Psoas muscle (tissue), 8 donors: Measurements from ENCODE around the gene ZNF488. TPM values are rescaled to one million over a fixed set of nuclear protein-coding genes. Genes with fewer than 3 reads are reported as not detected.

ENCODE experiments used
- ATAC-seq, 4 donors: fragments of 200-7000 bp; cut with Tn5 transposase; one replicate each; pipeline ENCODE4 v1.9.1; 2020; ENCODE audit warnings: moderate library complexity in 3 of 4, mild to moderate bottlenecking in 2 of 4
- DNase-seq, 2 donors: peaks; one replicate each; pipeline ENCODE4 v3.0.0-alpha.2; 2020
- H3K27ac ChIP-seq: fragments of 200-600 bp; one replicate; pipeline ENCODE4 v1.8.0; 2022
- H3K27me3 ChIP-seq, 3 donors: fragments of 200-600 bp in 1 of 3; one replicate each; pipeline versions ENCODE4 v1.6.1 to v1.8.0; 2013 to 2022; ENCODE audit warnings: low read length in 2 of 3, mild to moderate bottlenecking in 2 of 3, moderate library complexity in 1 of 3; ENCODE audit not compliant: insufficient read depth in 3 of 3
- H3K36me3 ChIP-seq, 2 donors: fragments of 200-600 bp in 1 of 2; one replicate each; pipeline versions ENCODE4 v1.6.1 to v1.8.0; 2013 to 2022; ENCODE audit warnings: low read depth in 1 of 2, mild to moderate bottlenecking in 1 of 2, moderate library complexity in 1 of 2; ENCODE audit not compliant: insufficient read depth in 1 of 2
- H3K4me1 ChIP-seq: fragments of 200-600 bp; one replicate; pipeline ENCODE4 v1.8.0; 2022
- H3K4me3 ChIP-seq: fragments of 200-600 bp; one replicate; pipeline ENCODE4 v1.8.0; 2022; ENCODE audit warnings: mild to moderate bottlenecking
- H3K9me3 ChIP-seq: fragments of 200-600 bp; one replicate; pipeline ENCODE4 v1.8.0; 2022
- CTCF ChIP-seq: fragments of 200-600 bp; IDR thresholded peaks from one replicate; pipeline ENCODE4 v1.8.0; 2022; ENCODE audit warnings: antibody characterized with exemption
- WGBS, 3 donors: extraction: QIAGEN DNeasy Blood & Tissue Kit; methylation state at CpG; one replicate each; pipeline versions ENCODE4 v1.1.6 to v1.1.7; 2013; 5-methylcytosine and 5-hydroxymethylcytosine counted together
- intact Hi-C, 2 donors: fragments of 100-400 bp; cut with DNase I; formaldehyde crosslinking; loops; one replicate each; pipeline versions ENCODE4 v1.11.0 to v1.14.2; 2022
- polyA plus RNA-seq, 3 donors: library from polyadenylated mRNA; stranded (reverse); fragments of 200-250 nt; gene quantifications; one replicate each; pipeline ENCODE4 v1.2.3, GENCODE V29; 2013
- total RNA-seq, 4 donors: library from RNA; stranded (reverse); fragmentation: NEBNext Ultra II Directional in 2 of 4; extraction: Animal tissue kit (Norgen Biotek cat#: 25700) in 2 of 4; gene quantifications; one replicate each; pipeline versions ENCODE4 v1.2.1 to v1.2.4, GENCODE V29; 2021 to 2023
- donor health status: healthy with polysubstance abuse.
- donor health status: DM: no; HTN: no; CAD: no; lungs with moderate emphysema.
- donor health status: Bipolar disorder and iron deficiency.
- donor health status: healthy.
- donor health status: DM: yes; HTN: yes; CAD: no.
- donor health status: DM: no; HTN: no; CAD: no.
- donor health status: DM: no; HTN: no; CAD: no.
- donor health status: DM: yes; HTN: yes; CAD: no.

ZNF488 gene
- total and polyA plus RNA-seq, 7 donors = 0.03 to 0.15 (median 0.07) TPM; not detected in 2

- no peak overlapping the region for H3K4me3 ChIP-seq
- no peaks in the 10 kb centered on the region for H3K36me3 ChIP-seq
- ATAC-seq (no peak), DNase-seq (no peak)
- no peak for TF ChIP-seq CTCF
- no peaks in the 10 kb centered on the region for H3K4me1 ChIP-seq
- no peaks in the 10 kb centered on the region for H3K9me3 ChIP-seq
- no peak overlapping the region for H3K27ac ChIP-seq
- intact Hi-C loops = no loop called here
- 83 to 90% (median 90%) methylated on average over 9 of the region's 9 CpGs for WGBS, 3 donors
- H3K27me3 ChIP-seq = no peaks in the 10 kb centered on the region
Observed at GRCh38 chr10:47406870-47407691, 23.0 kb upstream of the ZNF488 start.

GRCh38 chr10:47406548-47406869 lies 22.4 kb upstream of the ZNF488 start:
- 84 to 92% (median 89%) methylated on average over 4 of the region's 4 CpGs for WGBS, 3 donors
- H3K9me3 ChIP-seq = no peaks in the 10 kb centered on the region
- no peak for TF ChIP-seq CTCF
- H3K27me3 ChIP-seq = no peaks in the 10 kb centered on the region
- no peak overlapping the region for H3K27ac ChIP-seq
- DNase-seq (no peak), ATAC-seq (no peak)
- H3K36me3 ChIP-seq = no peaks in the 10 kb centered on the region
- no peak overlapping the region for H3K4me3 ChIP-seq
- no peaks in the 10 kb centered on the region for H3K4me1 ChIP-seq
- intact Hi-C loops = no loop called here

GRCh38 chr10:47405857-47406547 lies 21.9 kb upstream of the ZNF488 start:
- ATAC-seq (no peak), DNase-seq (no peak)
- Histone ChIP-seq H3K27ac (no peak overlapping the region), H3K9me3 (no peaks in the 10 kb centered on the region), H3K4me1 (no peaks in the 10 kb centered on the region), H3K4me3 (no peak overlapping the region), H3K27me3 (no peaks in the 10 kb centered on the region), H3K36me3 (no peaks in the 10 kb centered on the region)
- WGBS, 3 donors = 91 to 94% (median 92%) methylated on average over 11 of the region's 11 CpGs
- no peak for TF ChIP-seq CTCF
- intact Hi-C loops = no loop called here

- no peak overlapping the region for H3K4me3 ChIP-seq
- no peak for ATAC-seq
- H3K27me3 ChIP-seq = no peaks in the 10 kb centered on the region
- H3K27ac ChIP-seq = no peak overlapping the region
- DNase-seq = no peak
- H3K9me3 ChIP-seq = no peaks in the 10 kb centered on the region
- 87 to 92% (median 91%) methylated on average over 2 of the region's 2 CpGs for WGBS, 3 donors
- H3K36me3 ChIP-seq = no peaks in the 10 kb centered on the region
- no peak for TF ChIP-seq CTCF
- intact Hi-C loops = no loop called here
- no peaks in the 10 kb centered on the region for H3K4me1 ChIP-seq
Observed at GRCh38 chr10:47404937-47405336, 20.8 kb upstream of the ZNF488 start.
